OCI-LY1 (cell line): ENCODE results near the gene CCR2.

Experiments
- H2AFZ ChIP-seq: fragments of 200-600 bp; sonication (generic), shearing (Covaris generic); 2 replicates; pipeline ENCODE4 v1.6.0; 2014; ENCODE audit warnings: antibody characterized with exemption, mild to moderate bottlenecking, low read length
- H3F3A ChIP-seq: fragments of 200-600 bp; sonication (generic), shearing (Covaris generic); 2 replicates; pipeline ENCODE4 v1.6.0; 2014; ENCODE audit warnings: mild to moderate bottlenecking, antibody characterized with exemption, low read length, moderate library complexity; ENCODE audit not compliant: insufficient read depth
- H3K27ac ChIP-seq: fragments of 200-600 bp; sonication (generic); 2 replicates; pipeline ENCODE4 v1.5.1; 2014; ENCODE audit warnings: low read length, mixed run types, mild to moderate bottlenecking, low read depth; ENCODE audit not compliant: poor library complexity, severe bottlenecking
- H3K27me3 ChIP-seq: fragments of 200-600 bp; sonication (generic); 2 replicates; pipeline ENCODE4 v1.6.0; 2014; ENCODE audit warnings: antibody characterized with exemption, mild to moderate bottlenecking, low read length, moderate library complexity; ENCODE audit not compliant: insufficient read depth
- H3K36me3 ChIP-seq: fragments of 200-600 bp; sonication (generic); 2 replicates; pipeline ENCODE4 v1.6.1; 2014; ENCODE audit warnings: mild to moderate bottlenecking, antibody characterized with exemption, low read length, moderate library complexity, mixed read lengths; ENCODE audit not compliant: insufficient read depth
- H3K4me1 ChIP-seq: fragments of 200-600 bp; sonication (generic); 2 replicates; pipeline ENCODE4 v1.5.1; 2014; ENCODE audit warnings: mild to moderate bottlenecking, low read length, moderate library complexity; ENCODE audit not compliant: insufficient read depth, severe bottlenecking
- H3K4me2 ChIP-seq: fragments of 200-600 bp; sonication (generic), shearing (Covaris generic); 2 replicates; pipeline ENCODE4 v1.6.1; 2014; ENCODE audit warnings: low read length
- H3K4me3 ChIP-seq: fragments of 200-600 bp; sonication (generic); 2 replicates; pipeline ENCODE4 v1.5.1; 2014; ENCODE audit warnings: low read length, low read depth, mild to moderate bottlenecking, mixed read lengths; ENCODE audit not compliant: poor library complexity, severe bottlenecking
- H3K79me2 ChIP-seq: fragments of 200-600 bp; shearing (Covaris generic); 2 replicates; pipeline ENCODE4 v1.6.1; 2016; ENCODE audit warnings: mixed run types, low read length, mixed read lengths; ENCODE audit not compliant: insufficient read depth
- H3K9ac ChIP-seq: fragments of 200-600 bp; sonication (generic), shearing (Covaris generic); 2 replicates; pipeline ENCODE4 v1.6.1; 2014; ENCODE audit warnings: mild to moderate bottlenecking, low read length, mixed read lengths
- H3K9me2 ChIP-seq: fragments of 200-600 bp; sonication (generic), shearing (Covaris generic); 2 replicates; pipeline ENCODE4 v1.6.1; 2014; ENCODE audit warnings: low read depth, mild to moderate bottlenecking, low read length, mixed read lengths
- H3K9me3 ChIP-seq: fragments of 200-600 bp; shearing (Covaris generic); 2 replicates; pipeline ENCODE4 v1.6.1; 2014; ENCODE audit warnings: low read length, mixed read lengths
- H4K20me1 ChIP-seq: fragments of 200-600 bp; sonication (generic), shearing (Covaris generic); 2 replicates; pipeline ENCODE4 v1.6.0; 2016; ENCODE audit warnings: mild to moderate bottlenecking, low read length; ENCODE audit not compliant: insufficient read depth
- EZH2 ChIP-seq: fragments of 200-600 bp; sonication (generic), shearing (Covaris generic); IDR thresholded peaks from 2 replicates; pipeline ENCODE4 v1.8.0; 2017; ENCODE audit warnings: borderline replicate concordance, mixed run types, mild to moderate bottlenecking, antibody characterized with exemption, low read length, moderate library complexity, mixed read lengths
- TF ChIP-seq, protein P1 (sequence below): fragments of 200-600 bp; sonication (generic), shearing (Covaris generic); IDR thresholded peaks from 2 replicates; pipeline ENCODE4 v1.5.1; 2017; ENCODE audit warnings: mild to moderate bottlenecking, antibody characterized with exemption, low read length, moderate library complexity, mixed read lengths

Gene CCR2

DNA sequence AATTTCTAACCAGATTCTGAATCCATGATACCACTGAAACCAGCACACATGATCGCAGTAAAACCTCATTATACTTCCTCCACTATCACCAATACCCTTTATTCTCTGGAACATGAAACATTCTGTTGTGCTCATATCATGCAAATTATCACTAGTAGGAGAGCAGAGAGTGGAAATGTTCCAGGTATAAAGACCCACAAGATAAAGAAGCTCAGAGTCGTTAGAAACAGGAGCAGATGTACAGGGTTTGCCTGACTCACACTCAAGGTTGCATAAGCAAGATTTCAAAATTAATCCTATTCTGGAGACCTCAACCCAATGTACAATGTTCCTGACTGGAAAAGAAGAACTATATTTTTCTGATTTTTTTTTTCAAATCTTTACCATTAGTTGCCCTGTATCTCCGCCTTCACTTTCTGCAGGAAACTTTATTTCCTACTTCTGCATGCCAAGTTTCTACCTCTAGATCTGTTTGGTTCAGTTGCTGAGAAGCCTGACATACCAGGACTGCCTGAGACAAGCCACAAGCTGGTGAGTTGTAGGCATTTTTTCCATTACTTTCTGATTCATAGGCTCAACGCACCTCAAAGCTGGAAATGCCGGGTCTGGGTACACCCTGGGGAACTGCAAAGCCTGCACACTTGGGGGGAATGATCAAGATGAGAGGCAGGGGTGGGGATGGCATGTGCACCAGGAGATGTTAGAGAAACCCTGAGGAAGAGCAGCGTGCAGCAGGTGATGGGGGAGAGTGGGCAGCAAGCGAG is at the start of gene CCR2:
Gene CCR2 (plus strand): TSS at position 465 of the 764 bp plus-strand sequence. CDS start 3,417 bp downstream, outside the sequence.
- Histone ChIP-seq H3K9me3 (no peaks in the 10 kb centered on the region), H3K27me3 (no peaks in the 10 kb centered on the region), H3K9me2 (no peaks in the 10 kb centered on the region), H4K20me1 (no peaks in the 10 kb centered on the region), H3K4me2 (no peak within 1 kb of the TSS), H3K36me3 (no peaks in the 10 kb centered on the region), H3F3A (no peaks in the 10 kb centered on the region), H3K79me2 (no peaks in the 10 kb centered on the region), H3K4me1 (no peaks in the 10 kb centered on the region), H2AFZ (no peak within 1 kb of the TSS), H3K9ac (no peak within 1 kb of the TSS), H3K4me3 (no peak within 1 kb of the TSS), H3K27ac (no peak within 1 kb of the TSS)
- no peak for TF ChIP-seq EZH2
- TF ChIP-seq, protein P1, sequence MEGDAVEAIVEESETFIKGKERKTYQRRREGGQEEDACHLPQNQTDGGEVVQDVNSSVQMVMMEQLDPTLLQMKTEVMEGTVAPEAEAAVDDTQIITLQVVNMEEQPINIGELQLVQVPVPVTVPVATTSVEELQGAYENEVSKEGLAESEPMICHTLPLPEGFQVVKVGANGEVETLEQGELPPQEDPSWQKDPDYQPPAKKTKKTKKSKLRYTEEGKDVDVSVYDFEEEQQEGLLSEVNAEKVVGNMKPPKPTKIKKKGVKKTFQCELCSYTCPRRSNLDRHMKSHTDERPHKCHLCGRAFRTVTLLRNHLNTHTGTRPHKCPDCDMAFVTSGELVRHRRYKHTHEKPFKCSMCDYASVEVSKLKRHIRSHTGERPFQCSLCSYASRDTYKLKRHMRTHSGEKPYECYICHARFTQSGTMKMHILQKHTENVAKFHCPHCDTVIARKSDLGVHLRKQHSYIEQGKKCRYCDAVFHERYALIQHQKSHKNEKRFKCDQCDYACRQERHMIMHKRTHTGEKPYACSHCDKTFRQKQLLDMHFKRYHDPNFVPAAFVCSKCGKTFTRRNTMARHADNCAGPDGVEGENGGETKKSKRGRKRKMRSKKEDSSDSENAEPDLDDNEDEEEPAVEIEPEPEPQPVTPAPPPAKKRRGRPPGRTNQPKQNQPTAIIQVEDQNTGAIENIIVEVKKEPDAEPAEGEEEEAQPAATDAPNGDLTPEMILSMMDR, result no peak

DNA sequence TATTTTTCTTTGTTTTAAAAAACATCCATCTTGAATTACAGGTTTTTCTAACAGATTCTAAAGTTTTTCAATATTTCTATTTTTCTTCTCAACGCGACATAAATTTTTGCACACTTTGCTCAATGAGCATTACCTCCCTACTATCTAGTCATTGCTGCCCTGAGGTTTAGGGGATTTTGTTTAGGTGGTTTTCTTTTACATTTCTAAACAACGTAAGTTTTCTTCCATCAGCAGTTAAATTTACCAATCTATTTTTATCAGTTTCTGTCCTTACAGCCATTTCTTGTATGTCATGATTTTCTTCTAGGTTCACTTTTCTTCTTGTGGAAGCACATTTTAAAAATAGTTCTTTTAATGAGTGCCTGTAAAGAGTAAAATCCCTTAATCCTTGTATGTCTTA is 49.2 kb upstream of the CCR2 start:
- H3K36me3 ChIP-seq, result no peaks in the 10 kb centered on the region
- no peaks in the 10 kb centered on the region for H4K20me1 ChIP-seq
- H3K4me2 ChIP-seq, result no peak overlapping the region
- H3K9me2 ChIP-seq, result no peaks in the 10 kb centered on the region
- no peak overlapping the region for H3K4me3 ChIP-seq
- no peaks in the 10 kb centered on the region for H3K4me1 ChIP-seq
- no peaks in the 10 kb centered on the region for H3F3A ChIP-seq
- no peak overlapping the region for H3K27ac ChIP-seq
- H3K9me3 ChIP-seq, result no peaks in the 10 kb centered on the region
- H3K79me2 ChIP-seq, result no peaks in the 10 kb centered on the region
- no peaks in the 10 kb centered on the region for H3K27me3 ChIP-seq
- TF ChIP-seq, protein P1, result no peak
- no peak for TF ChIP-seq EZH2
- no peak overlapping the region for H3K9ac ChIP-seq
- H2AFZ ChIP-seq, result no peak overlapping the region

DNA sequence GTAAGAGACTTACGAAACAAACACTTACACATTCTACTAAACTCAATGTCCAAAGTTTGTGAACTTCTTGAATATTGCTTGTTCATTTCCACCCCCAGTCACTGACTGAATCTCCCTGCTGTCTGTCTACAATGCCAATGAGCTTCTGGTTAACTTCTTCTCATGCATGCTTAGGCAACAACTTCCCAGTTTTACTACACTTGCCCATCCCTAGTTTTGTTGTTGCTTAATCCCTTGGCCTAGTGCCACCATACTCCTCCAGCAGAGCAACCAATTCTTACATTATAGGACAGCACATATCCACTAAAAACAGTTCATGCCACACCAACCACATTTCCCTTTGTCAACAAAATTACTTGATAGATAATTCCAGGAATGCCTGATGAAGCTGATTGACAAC is 40.9 kb upstream of the CCR2 start:
- H2AFZ ChIP-seq, result no peak overlapping the region

More for the DNA sequence above, 40.9 kb upstream of the CCR2 start:
- Histone ChIP-seq H3K9me3 (0 out of 2 replicates have a peak, but pooled peaks cover 2% of the 10 kb centered on the region), H3K4me2 (no peak overlapping the region), H3K9ac (no peak overlapping the region), H4K20me1 (no peaks in the 10 kb centered on the region), H3K79me2 (no peaks in the 10 kb centered on the region), H3F3A (no peaks in the 10 kb centered on the region), H3K9me2 (no peaks in the 10 kb centered on the region), H3K4me1 (no peaks in the 10 kb centered on the region), H3K36me3 (no peaks in the 10 kb centered on the region), H3K27me3 (no peaks in the 10 kb centered on the region), H3K4me3 (no peak overlapping the region), H3K27ac (no peak overlapping the region)
- TF ChIP-seq, protein P1, result no peak
- no peak for TF ChIP-seq EZH2
